ENCODE results near the gene MT1H. TPM values are rescaled to one million over a fixed set of nuclear protein-coding genes. Genes with fewer than 3 reads are reported as not detected.

Gene MT1H
- total and polyA plus RNA-seq, 4 donors: 4.4 to 1,775 (median 938) TPM

- TF ChIP-seq GABPA (IDR thresholded peaks at IDR 0.05 in 1 of 2, conservative IDR thresholded peaks at IDR 0.05 in 1 of 2): no peak
- peak in 1 of 2 donors; percentile 14 for TF ChIP-seq RAD21 (IDR thresholded peaks at IDR 0.05)
- TF ChIP-seq SP1 (IDR thresholded peaks at IDR 0.05): peak; percentile 52
- TF ChIP-seq FOXA2 (IDR thresholded peaks at IDR 0.05): no peak
- TF ChIP-seq ATF3 (IDR thresholded peaks at IDR 0.05): no peak
- no peak for TF ChIP-seq CTCF (IDR thresholded peaks at IDR 0.05; ENCODE audit: low read depth, low read length, missing input control)
- peak in 1 of 2 donors; percentile 86 for TF ChIP-seq RXRA (IDR thresholded peaks at IDR 0.05)
- peak; percentile 28 to 50 for TF ChIP-seq JUND (IDR thresholded peaks at IDR 0.05)
- peak; percentile 93 for TF ChIP-seq YY1 (IDR thresholded peaks at IDR 0.05)
- peak; percentile 63 for TF ChIP-seq ZBTB33 (IDR thresholded peaks at IDR 0.05)
- no peak for TF ChIP-seq FOXA1 (IDR thresholded peaks at IDR 0.05)
- peak; percentile 10 for TF ChIP-seq HNF4G (IDR thresholded peaks at IDR 0.05)
- peak; percentile 35 to 82 for TF ChIP-seq HNF4A (conservative IDR thresholded peaks at IDR 0.05)
- peak; percentile 75 for TF ChIP-seq MAX (IDR thresholded peaks at IDR 0.05)
- peak in 1 of 2 donors; percentile 43 for TF ChIP-seq EGR1 (IDR thresholded peaks at IDR 0.05; ENCODE audit: low read depth in 2 of 2)
- TF ChIP-seq NR2F2 (IDR thresholded peaks at IDR 0.05): no peak
- TF ChIP-seq REST (IDR thresholded peaks at IDR 0.05): peak; percentile 59
- TF ChIP-seq TAF1 (conservative IDR thresholded peaks at IDR 0.05): peak; percentile 89
- Histone ChIP-seq H3K9ac (ENCODE audit: low read depth in 1 of 2, low read length in 2 of 2) (no peak overlapping the region), H3K27me3 (ENCODE audit: control insufficient read depth in 4 of 4, insufficient read depth in 4 of 4, low read length in 3 of 4) (no peaks in the 10 kb centered on the region), H3K36me3 (ENCODE audit: control insufficient read depth in 4 of 4, insufficient read depth in 3 of 4, low read depth in 1 of 4, low read length in 3 of 4) (no peaks in the 10 kb centered on the region), H3K27ac (ENCODE audit: low read depth in 1 of 2, low read length in 2 of 2) (peak overlapping the region; percentile 80 to 89), H3K4me1 (ENCODE audit: control insufficient read depth in 4 of 4, insufficient read depth in 4 of 4, low read length in 3 of 4) (peaks cover 4 to 19% (median 10%) of the 10 kb centered on the region in 4 donors), H3K4me3 (ENCODE audit: low read depth in 1 of 3, low read length in 3 of 3) (peak overlapping the region in 2 of 3 donors; percentile 60 to 77), H3K9me3 (ENCODE audit: control insufficient read depth in 4 of 4, low read length in 3 of 4) (no peaks in the 10 kb centered on the region)
- DNase-seq (ENCODE audit: low spot score): no peak
- 39% methylated on average over 4 of the region's 4 CpGs for WGBS
Measured at GRCh38 chr16:56684926-56685590, 15.4 kb downstream of the MT1H start.
